H1 (cell line): ENCODE data around the gene RPUSD1. TPM values are rescaled to one million over a fixed set of nuclear protein-coding genes. Genes with fewer than 3 reads are reported as not detected.

Experiments
- ASH2L ChIP-seq: fragments of 200-600, 300-600 bp; sonication (generic); IDR thresholded peaks from one replicate; pipeline ENCODE4 v1.7.1; 2017; ENCODE audit warnings: low read length
- BRCA1 ChIP-seq: IDR thresholded peaks from 2 replicates; pipeline ENCODE4 v1.6.1; 2012; ENCODE audit warnings: low read depth, low read length, improper control_type of control experiment
- CEBPB ChIP-seq: IDR thresholded peaks from 2 replicates; pipeline ENCODE4 v1.6.1; 2012; ENCODE audit warnings: low read depth, low read length
- HDAC6 ChIP-seq: IDR thresholded peaks from one replicate; pipeline ENCODE4 v1.7.1; 2012; ENCODE audit warnings: low read depth, mild to moderate bottlenecking, inconsistent platforms, low read length, moderate library complexity
- KDM5A ChIP-seq: fragments of 200-600 bp; IDR thresholded peaks from 2 replicates; pipeline ENCODE4 v1.7.1; 2012; ENCODE audit warnings: mild to moderate bottlenecking, low read length, inconsistent platforms, mixed read lengths
- POU5F1 ChIP-seq: IDR thresholded peaks from 2 replicates; pipeline ENCODE4 v1.6.1; 2011; ENCODE audit warnings: low read depth, mild to moderate bottlenecking, low read length, moderate library complexity
- SP1 ChIP-seq: IDR thresholded peaks from 2 replicates; pipeline ENCODE4 v1.6.1; 2011; ENCODE audit warnings: low read depth, low read length
- SP2 ChIP-seq: IDR thresholded peaks from 2 replicates; pipeline ENCODE4 v1.6.1; 2012; ENCODE audit warnings: mild to moderate bottlenecking, low read length, inconsistent platforms
- TBP ChIP-seq: IDR thresholded peaks from 2 replicates; pipeline ENCODE4 v1.6.1; 2011; ENCODE audit warnings: low read depth, low read length, improper control_type of control experiment
- polyA plus RNA-seq, 7 experiments: library from polyadenylated mRNA; depleted of rRNA in 3 of 7; stranded (reverse) in 5 of 7; unstranded in 2 of 7; fragments of >200 nt in 5 of 7; fragments of 200-250 nt in 2 of 7; gene quantifications; 1 replicate in 5 of 7; 2 replicates in 1 of 7; 4 replicates in 1 of 7; pipeline versions ENCODE4 v1.2.1 to v1.2.3, GENCODE V29; 2011 to 2013; ENCODE audit warnings: missing spikeins in 2 of 7, mixed read lengths in 2 of 7
- total RNA-seq: library from RNA; stranded (reverse); fragmentation: NEBNext Ultra II Directional; extraction: Animal tissue kit (Norgen Biotek cat#: 25700); gene quantifications from 2 replicates; pipeline ENCODE4 v1.2.1, GENCODE V29; 2021
- TF ChIP-seq, protein P1 (sequence below): fragments of 300-600 bp; sonication (generic); IDR thresholded peaks from 2 replicates; pipeline ENCODE4 v1.7.1; 2012; ENCODE audit warnings: low read length, moderate library complexity, mild to moderate bottlenecking, inconsistent platforms; ENCODE audit not compliant: insufficient replicate concordance

Gene RPUSD1
- total and polyA plus RNA-seq, 2 of the 8 experiments (the other 6 are each of a cell fraction or from before 2014, with no cell fraction given), result 32.2 to 61.8 TPM

DNA sequence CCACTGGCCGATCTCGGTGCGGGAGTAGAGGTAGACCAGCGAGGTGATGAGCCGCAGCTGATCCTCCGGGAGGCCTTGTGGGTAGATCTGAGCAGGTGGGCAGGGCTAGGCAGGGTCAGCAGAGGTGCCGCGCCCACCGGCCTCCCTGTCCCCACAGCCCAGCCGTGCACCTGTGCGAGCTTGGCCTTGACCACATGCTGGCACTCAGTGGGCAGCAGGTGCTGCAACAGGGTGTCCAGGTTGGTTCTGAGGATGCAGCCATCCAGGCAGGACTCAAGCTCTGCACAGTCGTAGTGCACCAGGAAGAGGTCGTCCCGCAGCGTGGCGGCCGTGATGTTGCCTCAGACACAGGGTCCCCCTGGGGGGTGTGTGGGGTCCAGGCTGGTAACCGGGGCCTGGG lies 15.2 kb downstream of the RPUSD1 start (continued):
- TF ChIP-seq, protein P1, sequence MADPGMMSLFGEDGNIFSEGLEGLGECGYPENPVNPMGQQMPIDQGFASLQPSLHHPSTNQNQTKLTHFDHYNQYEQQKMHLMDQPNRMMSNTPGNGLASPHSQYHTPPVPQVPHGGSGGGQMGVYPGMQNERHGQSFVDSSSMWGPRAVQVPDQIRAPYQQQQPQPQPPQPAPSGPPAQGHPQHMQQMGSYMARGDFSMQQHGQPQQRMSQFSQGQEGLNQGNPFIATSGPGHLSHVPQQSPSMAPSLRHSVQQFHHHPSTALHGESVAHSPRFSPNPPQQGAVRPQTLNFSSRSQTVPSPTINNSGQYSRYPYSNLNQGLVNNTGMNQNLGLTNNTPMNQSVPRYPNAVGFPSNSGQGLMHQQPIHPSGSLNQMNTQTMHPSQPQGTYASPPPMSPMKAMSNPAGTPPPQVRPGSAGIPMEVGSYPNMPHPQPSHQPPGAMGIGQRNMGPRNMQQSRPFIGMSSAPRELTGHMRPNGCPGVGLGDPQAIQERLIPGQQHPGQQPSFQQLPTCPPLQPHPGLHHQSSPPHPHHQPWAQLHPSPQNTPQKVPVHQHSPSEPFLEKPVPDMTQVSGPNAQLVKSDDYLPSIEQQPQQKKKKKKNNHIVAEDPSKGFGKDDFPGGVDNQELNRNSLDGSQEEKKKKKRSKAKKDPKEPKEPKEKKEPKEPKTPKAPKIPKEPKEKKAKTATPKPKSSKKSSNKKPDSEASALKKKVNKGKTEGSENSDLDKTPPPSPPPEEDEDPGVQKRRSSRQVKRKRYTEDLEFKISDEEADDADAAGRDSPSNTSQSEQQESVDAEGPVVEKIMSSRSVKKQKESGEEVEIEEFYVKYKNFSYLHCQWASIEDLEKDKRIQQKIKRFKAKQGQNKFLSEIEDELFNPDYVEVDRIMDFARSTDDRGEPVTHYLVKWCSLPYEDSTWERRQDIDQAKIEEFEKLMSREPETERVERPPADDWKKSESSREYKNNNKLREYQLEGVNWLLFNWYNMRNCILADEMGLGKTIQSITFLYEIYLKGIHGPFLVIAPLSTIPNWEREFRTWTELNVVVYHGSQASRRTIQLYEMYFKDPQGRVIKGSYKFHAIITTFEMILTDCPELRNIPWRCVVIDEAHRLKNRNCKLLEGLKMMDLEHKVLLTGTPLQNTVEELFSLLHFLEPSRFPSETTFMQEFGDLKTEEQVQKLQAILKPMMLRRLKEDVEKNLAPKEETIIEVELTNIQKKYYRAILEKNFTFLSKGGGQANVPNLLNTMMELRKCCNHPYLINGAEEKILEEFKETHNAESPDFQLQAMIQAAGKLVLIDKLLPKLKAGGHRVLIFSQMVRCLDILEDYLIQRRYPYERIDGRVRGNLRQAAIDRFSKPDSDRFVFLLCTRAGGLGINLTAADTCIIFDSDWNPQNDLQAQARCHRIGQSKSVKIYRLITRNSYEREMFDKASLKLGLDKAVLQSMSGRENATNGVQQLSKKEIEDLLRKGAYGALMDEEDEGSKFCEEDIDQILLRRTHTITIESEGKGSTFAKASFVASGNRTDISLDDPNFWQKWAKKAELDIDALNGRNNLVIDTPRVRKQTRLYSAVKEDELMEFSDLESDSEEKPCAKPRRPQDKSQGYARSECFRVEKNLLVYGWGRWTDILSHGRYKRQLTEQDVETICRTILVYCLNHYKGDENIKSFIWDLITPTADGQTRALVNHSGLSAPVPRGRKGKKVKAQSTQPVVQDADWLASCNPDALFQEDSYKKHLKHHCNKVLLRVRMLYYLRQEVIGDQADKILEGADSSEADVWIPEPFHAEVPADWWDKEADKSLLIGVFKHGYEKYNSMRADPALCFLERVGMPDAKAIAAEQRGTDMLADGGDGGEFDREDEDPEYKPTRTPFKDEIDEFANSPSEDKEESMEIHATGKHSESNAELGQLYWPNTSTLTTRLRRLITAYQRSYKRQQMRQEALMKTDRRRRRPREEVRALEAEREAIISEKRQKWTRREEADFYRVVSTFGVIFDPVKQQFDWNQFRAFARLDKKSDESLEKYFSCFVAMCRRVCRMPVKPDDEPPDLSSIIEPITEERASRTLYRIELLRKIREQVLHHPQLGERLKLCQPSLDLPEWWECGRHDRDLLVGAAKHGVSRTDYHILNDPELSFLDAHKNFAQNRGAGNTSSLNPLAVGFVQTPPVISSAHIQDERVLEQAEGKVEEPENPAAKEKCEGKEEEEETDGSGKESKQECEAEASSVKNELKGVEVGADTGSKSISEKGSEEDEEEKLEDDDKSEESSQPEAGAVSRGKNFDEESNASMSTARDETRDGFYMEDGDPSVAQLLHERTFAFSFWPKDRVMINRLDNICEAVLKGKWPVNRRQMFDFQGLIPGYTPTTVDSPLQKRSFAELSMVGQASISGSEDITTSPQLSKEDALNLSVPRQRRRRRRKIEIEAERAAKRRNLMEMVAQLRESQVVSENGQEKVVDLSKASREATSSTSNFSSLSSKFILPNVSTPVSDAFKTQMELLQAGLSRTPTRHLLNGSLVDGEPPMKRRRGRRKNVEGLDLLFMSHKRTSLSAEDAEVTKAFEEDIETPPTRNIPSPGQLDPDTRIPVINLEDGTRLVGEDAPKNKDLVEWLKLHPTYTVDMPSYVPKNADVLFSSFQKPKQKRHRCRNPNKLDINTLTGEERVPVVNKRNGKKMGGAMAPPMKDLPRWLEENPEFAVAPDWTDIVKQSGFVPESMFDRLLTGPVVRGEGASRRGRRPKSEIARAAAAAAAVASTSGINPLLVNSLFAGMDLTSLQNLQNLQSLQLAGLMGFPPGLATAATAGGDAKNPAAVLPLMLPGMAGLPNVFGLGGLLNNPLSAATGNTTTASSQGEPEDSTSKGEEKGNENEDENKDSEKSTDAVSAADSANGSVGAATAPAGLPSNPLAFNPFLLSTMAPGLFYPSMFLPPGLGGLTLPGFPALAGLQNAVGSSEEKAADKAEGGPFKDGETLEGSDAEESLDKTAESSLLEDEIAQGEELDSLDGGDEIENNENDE, result no peak
- TF ChIP-seq SP2 (no peak), CEBPB (no peak), SP1 (no peak), POU5F1 (no peak), HDAC6 (no peak), ASH2L (no peak), TBP (no peak), KDM5A (no peak), BRCA1 (no peak)
